Gastrocnemius medialis (tissue), 4 donors: ENCODE measurements around the gene CFAP210.
"Not testable (repeated sequence)": the region's sequence is repeated elsewhere in the genome, so short reads cannot be mapped to it uniquely, and the experiment has no call there.

Experiments used
- CTCF ChIP-seq, 5 experiments: fragments of 450-650 bp in 3 of 5; fragments of 200-600 bp in 2 of 5; sonication (generic) in 2 of 5; IDR thresholded peaks in 4 of 5; conservative IDR thresholded peaks in 1 of 5; 1 replicate in 4 of 5; 2 replicates in 1 of 5; pipeline ENCODE4 v1.5.1; 2016 to 2019; ENCODE audit warnings: antibody characterized with exemption in 5 of 5, mild to moderate bottlenecking in 3 of 5, moderate library complexity in 3 of 5
- POLR2A ChIP-seq, 2 donors: fragments of 450-650 bp; IDR thresholded peaks; one replicate each; pipeline ENCODE4 v1.6.1; 2017; ENCODE audit warnings: antibody characterized with exemption in 2 of 2, mild to moderate bottlenecking in 2 of 2, moderate library complexity in 2 of 2

- not testable (repeated sequence) for TF ChIP-seq POLR2A (IDR thresholded peaks at IDR 0.05); CTCF (IDR thresholded peaks at IDR 0.05 in 4 of 5, conservative IDR thresholded peaks at IDR 0.05 in 1 of 5)
These were observed 5.0 kb upstream of the CFAP210 start for GRCh38 chr2:169699173-169699572.
